HepG2 (cell line): Measurements from ENCODE around the gene WDFY1. TPM values are rescaled to one million over a fixed set of nuclear protein-coding genes. Genes with fewer than 3 reads are reported as not detected.

Experiments used
- AKAP8 ChIP-seq: sonication (generic); formaldehyde crosslinking; IDR thresholded peaks from 2 replicates; pipeline ENCODE4 v1.5.1; 2020; ENCODE audit warnings: mild to moderate bottlenecking, missing genetic modification reagents
- CBX2 ChIP-seq, 2 experiments: fragments of 200-600 bp in 1 of 2; sonication (generic); formaldehyde crosslinking in 1 of 2; IDR thresholded peaks; 2 replicates each; pipeline versions ENCODE4 v1.7.0 to v1.8.1; 2018 to 2022; ENCODE audit warnings: low read depth in 2 of 2, low read length in 1 of 2, mild to moderate bottlenecking in 1 of 2, missing genetic modification reagents in 1 of 2
- FOXA3 ChIP-seq: IDR thresholded peaks from 2 replicates; pipeline ENCODE4 v1.6.1; 2016; ENCODE audit warnings: missing genetic modification reagents, missing compliant biosample characterization
- FOXO1 ChIP-seq: sonication (generic); formaldehyde crosslinking; IDR thresholded peaks from 2 replicates; pipeline ENCODE4 v1.4.0; 2020; ENCODE audit warnings: missing genetic modification reagents
- GABPB1 ChIP-seq: IDR thresholded peaks from 2 replicates; pipeline ENCODE4 v1.6.1; 2016; ENCODE audit warnings: mild to moderate bottlenecking, missing genetic modification reagents, moderate library complexity, missing compliant biosample characterization
- GMEB2 ChIP-seq: IDR thresholded peaks from 2 replicates; pipeline ENCODE4 v1.6.1; 2016; ENCODE audit warnings: missing biosample characterization, missing genetic modification reagents, low read depth
- GTF2F1 ChIP-seq: fragments of 150-350 bp; IDR thresholded peaks from 2 replicates; pipeline ENCODE4 v1.6.1; 2014; ENCODE audit warnings: low read length
- HMGXB4 ChIP-seq, 2 experiments: sonication (generic) in 1 of 2; formaldehyde crosslinking in 1 of 2; IDR thresholded peaks; 2 replicates each; pipeline versions ENCODE4 v1.4.0 to v1.6.1; 2018 to 2020; ENCODE audit warnings: missing genetic modification reagents in 2 of 2, borderline replicate concordance in 1 of 2, low read depth in 1 of 2, mild to moderate bottlenecking in 1 of 2, missing biosample characterization in 1 of 2
- HNF4A ChIP-seq: sonication (generic); formaldehyde crosslinking; IDR thresholded peaks from 2 replicates; pipeline ENCODE4 v1.4.0; 2020; ENCODE audit warnings: missing genetic modification reagents
- HOXA5 ChIP-seq: sonication (generic); formaldehyde crosslinking; IDR thresholded peaks from 2 replicates; pipeline ENCODE4 v1.4.0; 2020; ENCODE audit warnings: missing genetic modification reagents
- KDM4B ChIP-seq: sonication (generic); formaldehyde crosslinking; IDR thresholded peaks from 2 replicates; pipeline ENCODE4 v1.4.0; 2020; ENCODE audit warnings: missing genetic modification reagents
- MEF2D ChIP-seq: sonication (generic); formaldehyde crosslinking; IDR thresholded peaks from 2 replicates; pipeline ENCODE4 v1.5.1; 2020; ENCODE audit warnings: mild to moderate bottlenecking, missing genetic modification reagents
- MIER3 ChIP-seq: IDR thresholded peaks from 2 replicates; pipeline ENCODE4 v1.6.1; 2016; ENCODE audit warnings: missing compliant biosample characterization, borderline replicate concordance
- NFYB ChIP-seq: sonication (generic); formaldehyde crosslinking; IDR thresholded peaks from 2 replicates; pipeline ENCODE4 v1.4.0; 2020; ENCODE audit warnings: missing genetic modification reagents
- PATZ1 ChIP-seq: sonication (generic); formaldehyde crosslinking; IDR thresholded peaks from 2 replicates; pipeline ENCODE4 v1.4.0; 2020; ENCODE audit warnings: missing genetic modification reagents
- PHF21A ChIP-seq: sonication (generic); formaldehyde crosslinking; IDR thresholded peaks from 2 replicates; pipeline ENCODE4 v1.5.0; 2020; ENCODE audit warnings: mild to moderate bottlenecking, missing genetic modification reagents
- PHF5A ChIP-seq: IDR thresholded peaks from one replicate; pipeline ENCODE4 v1.6.1; 2018; ENCODE audit warnings: low read depth, missing genetic modification reagents; ENCODE audit not compliant: unreplicated experiment
- SUZ12 ChIP-seq: fragments of 150-350 bp; IDR thresholded peaks from 2 replicates; pipeline ENCODE4 v1.6.1; 2014; ENCODE audit warnings: low read depth, low read length
- THAP8 ChIP-seq: sonication (generic); formaldehyde crosslinking; IDR thresholded peaks from 2 replicates; pipeline ENCODE4 v1.5.1; 2020; ENCODE audit warnings: missing genetic modification reagents, mild to moderate bottlenecking, borderline replicate concordance
- ZFAT ChIP-seq: sonication (generic); formaldehyde crosslinking; conservative IDR thresholded peaks from 2 replicates; pipeline ENCODE4 v1.8.1; 2023; ENCODE audit warnings: missing genetic modification reagents, inconsistent platforms
- ZNF460 ChIP-seq: sonication (generic); formaldehyde crosslinking; IDR thresholded peaks from 2 replicates; pipeline ENCODE4 v1.5.1; 2020; ENCODE audit warnings: missing genetic modification reagents, mild to moderate bottlenecking, borderline replicate concordance
- ZNF576 ChIP-seq: sonication (generic); formaldehyde crosslinking; IDR thresholded peaks from 2 replicates; pipeline ENCODE4 v1.4.0; 2020; ENCODE audit warnings: mild to moderate bottlenecking, missing genetic modification reagents
- ZNF629 ChIP-seq: sonication (generic); formaldehyde crosslinking; conservative IDR thresholded peaks from 2 replicates; pipeline ENCODE4 v1.5.0; 2020; ENCODE audit warnings: missing genetic modification reagents
- ZNF672 ChIP-seq: sonication (generic); formaldehyde crosslinking; IDR thresholded peaks from 2 replicates; pipeline ENCODE4 v1.8.1; 2022; ENCODE audit warnings: missing genetic modification reagents
- ZNF776 ChIP-seq: sonication (generic); formaldehyde crosslinking; IDR thresholded peaks from 2 replicates; pipeline ENCODE4 v1.4.0; 2020; ENCODE audit warnings: mild to moderate bottlenecking, missing genetic modification reagents
- polyA plus RNA-seq, 8 experiments: library from polyadenylated mRNA; depleted of rRNA in 3 of 8; stranded (reverse) in 7 of 8; unstranded in 1 of 8; fragments of >200 nt; fragmentation: Illumina TruSeq in 4 of 8; extraction: Trizol in 4 of 8; gene quantifications; 2 replicates each; pipeline versions ENCODE4 v1.2.1 to v1.2.3, GENCODE V29; 2011 to 2016; ENCODE audit warnings: low read depth in 4 of 8, missing spikeins in 1 of 8, mixed read lengths in 1 of 8; ENCODE audit not compliant: insufficient read depth in 1 of 8
- total RNA-seq, 5 experiments: library from RNA; depleted of rRNA; stranded (reverse); fragments of >200 nt; fragmentation: Illumina TruSeq; extraction: Trizol; gene quantifications; 2 replicates each; pipeline ENCODE4 v1.2.3, GENCODE V29; 2016; ENCODE audit warnings: low read depth in 1 of 5

WDFY1 gene
- total and polyA plus RNA-seq, 2 of the 13 experiments (the other 11 are each of a cell fraction or from before 2014, with no cell fraction given): 77.0 to 78.4 TPM

- no peak for TF ChIP-seq ZFAT (CRISPR knock-in tag)
- no peak for TF ChIP-seq HNF4A (CRISPR knock-in tag)
- peak; percentile 49 for TF ChIP-seq NFYB (CRISPR knock-in tag)
- TF ChIP-seq PHF21A (CRISPR knock-in tag): peak; percentile 33; the same call in 1 of the 2 replicates
- peak; percentile 66 for TF ChIP-seq GABPB1
- 0 out of 2 replicates have a peak, but pooled peaks have one; percentile 24 for TF ChIP-seq FOXA3 (CRISPR knock-in tag)
- TF ChIP-seq CBX2 (IDR thresholded peaks at IDR 0.05; ENCODE audit: low read depth, low read length): no peak
- TF ChIP-seq CBX2 (CRISPR knock-in tag; IDR thresholded peaks at IDR 0.05; ENCODE audit: low read depth): 0 out of 2 replicates have a peak, but pooled peaks have one; percentile 65
- peak; percentile 76 for TF ChIP-seq PATZ1
- TF ChIP-seq ZNF672 (CRISPR knock-in tag): no peak
- TF ChIP-seq FOXO1: 0 out of 2 replicates have a peak, but pooled peaks have one; percentile 11
- TF ChIP-seq PHF5A (CRISPR knock-in tag): no peak
- no peak for TF ChIP-seq MEF2D (CRISPR knock-in tag)
- TF ChIP-seq AKAP8 (CRISPR knock-in tag): no peak; the same call in 1 of the 2 replicates
- TF ChIP-seq GMEB2 (CRISPR knock-in tag): no peak
- TF ChIP-seq ZNF776 (CRISPR knock-in tag): peak; percentile 66
- TF ChIP-seq HOXA5 (CRISPR knock-in tag): no peak
- TF ChIP-seq ZNF629: no peak
- no peak; the same call in 1 of the 2 replicates for TF ChIP-seq ZNF460 (CRISPR knock-in tag)
- TF ChIP-seq GTF2F1: no peak
- TF ChIP-seq MIER3 (CRISPR knock-in tag): no peak
- TF ChIP-seq HMGXB4 (CRISPR knock-in tag; IDR thresholded peaks at IDR 0.05; ENCODE audit: borderline replicate concordance in 1 of 2, low read depth in 1 of 2): peak in 1 of 2 experiments; percentile 42; a peak in 3 of 4 replicates
- 0 out of 2 replicates have a peak, but pooled peaks have one; percentile 73 for TF ChIP-seq ZNF576
- no peak for TF ChIP-seq SUZ12
- no peak for TF ChIP-seq THAP8 (CRISPR knock-in tag)
- peak; percentile 51; the same call in 1 of the 2 replicates for TF ChIP-seq KDM4B (CRISPR knock-in tag)
Measured at GRCh38 chr2:223944166-223944702, 901 bp downstream of the WDFY1 start (continued).
